ENCODE results near the gene COA3.

DNA sequence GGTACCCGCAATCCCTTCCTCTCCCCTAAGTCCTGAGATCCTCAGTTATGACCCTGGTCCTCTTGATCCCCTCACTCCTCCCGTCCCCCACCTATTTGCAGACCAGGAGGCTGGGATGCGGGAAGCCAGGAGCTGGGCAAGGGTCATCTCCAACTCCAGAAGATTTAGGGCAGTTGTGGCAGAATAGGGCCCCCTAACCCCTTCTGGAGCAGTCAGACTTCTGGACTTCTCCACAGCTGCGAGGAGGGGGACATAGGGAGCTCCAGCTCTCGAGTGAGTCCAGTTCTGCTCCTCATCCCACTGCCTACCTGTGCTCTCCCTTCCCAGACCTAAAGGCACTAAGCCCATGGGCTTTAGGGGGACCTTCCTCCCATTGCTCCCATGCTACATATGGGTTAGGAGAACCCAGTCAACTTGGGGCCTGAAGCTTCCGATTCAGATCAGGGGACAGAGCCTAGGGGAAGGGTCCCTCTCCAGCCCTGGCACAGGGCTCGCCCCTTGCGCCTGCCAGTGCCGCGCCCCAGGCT lies 16.8 kb downstream of the COA3 start:
- no peak for TF ChIP-seq CTCF (IDR thresholded peaks at IDR 0.05)
- TF ChIP-seq EZH2 (IDR thresholded peaks at IDR 0.05; ENCODE audit: borderline replicate concordance, insufficient read depth, low read depth, low read length, poor library complexity, severe bottlenecking), result no peak
